Measurements from ENCODE around the gene CYP4F22.

The CYP4F22 gene

GRCh38 chr19:15540435-15540834, 32.1 kb downstream of the CYP4F22 start:
- TF ChIP-seq, protein P1, sequence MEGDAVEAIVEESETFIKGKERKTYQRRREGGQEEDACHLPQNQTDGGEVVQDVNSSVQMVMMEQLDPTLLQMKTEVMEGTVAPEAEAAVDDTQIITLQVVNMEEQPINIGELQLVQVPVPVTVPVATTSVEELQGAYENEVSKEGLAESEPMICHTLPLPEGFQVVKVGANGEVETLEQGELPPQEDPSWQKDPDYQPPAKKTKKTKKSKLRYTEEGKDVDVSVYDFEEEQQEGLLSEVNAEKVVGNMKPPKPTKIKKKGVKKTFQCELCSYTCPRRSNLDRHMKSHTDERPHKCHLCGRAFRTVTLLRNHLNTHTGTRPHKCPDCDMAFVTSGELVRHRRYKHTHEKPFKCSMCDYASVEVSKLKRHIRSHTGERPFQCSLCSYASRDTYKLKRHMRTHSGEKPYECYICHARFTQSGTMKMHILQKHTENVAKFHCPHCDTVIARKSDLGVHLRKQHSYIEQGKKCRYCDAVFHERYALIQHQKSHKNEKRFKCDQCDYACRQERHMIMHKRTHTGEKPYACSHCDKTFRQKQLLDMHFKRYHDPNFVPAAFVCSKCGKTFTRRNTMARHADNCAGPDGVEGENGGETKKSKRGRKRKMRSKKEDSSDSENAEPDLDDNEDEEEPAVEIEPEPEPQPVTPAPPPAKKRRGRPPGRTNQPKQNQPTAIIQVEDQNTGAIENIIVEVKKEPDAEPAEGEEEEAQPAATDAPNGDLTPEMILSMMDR (IDR thresholded peaks at IDR 0.05; ENCODE audit: low read depth, low read length, missing control alignments): no peak
- no peak for DNase-seq (ENCODE audit: low read depth)
- H3K4me3 ChIP-seq (ENCODE audit: low read depth, low read length): no peak overlapping the region

- DNase-seq (ENCODE audit: low read depth): no peak
- TF ChIP-seq, protein P1 (IDR thresholded peaks at IDR 0.05; ENCODE audit: low read depth, low read length, missing control alignments): no peak
- H3K4me3 ChIP-seq (ENCODE audit: low read depth, low read length): no peak overlapping the region
Observed at GRCh38 chr19:15544283-15544682, 36.0 kb downstream of the CYP4F22 start.

DNA sequence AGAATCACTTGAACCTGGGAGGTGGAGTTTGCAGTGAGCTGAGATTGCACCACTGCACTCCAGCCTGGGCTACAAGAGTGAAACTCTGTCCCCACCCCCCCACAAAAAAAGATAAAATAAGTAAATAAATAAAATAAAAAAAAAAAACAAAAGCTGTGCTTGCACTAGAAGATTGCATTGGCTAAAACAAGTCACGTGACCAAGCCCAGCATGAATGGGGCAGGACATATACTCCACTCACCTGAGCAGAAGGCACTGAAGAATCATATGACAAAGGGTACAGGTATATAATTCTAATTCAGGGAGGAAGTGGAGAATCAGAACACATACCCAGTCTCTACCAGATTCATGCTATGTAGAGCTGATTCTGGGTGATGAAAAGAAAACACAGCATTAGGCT, 36.6 kb downstream of the CYP4F22 start:
- no peak overlapping the region for H3K4me3 ChIP-seq (ENCODE audit: low read depth, low read length)
- TF ChIP-seq, protein P1 (IDR thresholded peaks at IDR 0.05; ENCODE audit: low read depth, low read length, missing control alignments): no peak
- no peak for DNase-seq (ENCODE audit: low read depth)

GRCh38 chr19:15548648-15549047, 40.3 kb downstream of the CYP4F22 start:
- DNase-seq (ENCODE audit: low read depth): no peak
- no peak overlapping the region for H3K4me3 ChIP-seq (ENCODE audit: low read depth, low read length)
- TF ChIP-seq, protein P1 (IDR thresholded peaks at IDR 0.05; ENCODE audit: low read depth, low read length, missing control alignments): no peak

DNA sequence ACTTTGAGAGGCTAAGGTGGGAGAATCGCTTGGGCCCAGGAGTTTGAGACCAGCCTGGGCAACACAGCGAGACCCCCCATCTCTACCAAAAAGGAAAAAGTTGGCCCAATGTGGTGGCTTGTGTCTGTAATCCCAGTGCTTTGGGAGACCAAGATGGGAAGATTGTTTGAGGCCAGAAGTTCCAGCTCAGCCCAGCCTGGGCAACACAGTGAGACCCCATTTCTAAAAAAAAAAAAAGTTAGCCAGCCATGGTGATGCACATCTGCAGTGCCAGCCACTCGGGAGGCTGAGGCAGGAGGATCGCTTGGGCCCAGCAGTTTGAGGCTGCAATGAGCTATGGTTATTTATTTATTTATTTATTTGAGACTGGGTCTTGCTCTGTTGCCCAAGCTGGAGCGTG, 41.3 kb downstream of the CYP4F22 start:
- TF ChIP-seq, protein P1 (IDR thresholded peaks at IDR 0.05; ENCODE audit: low read depth, low read length, missing control alignments): no peak
- DNase-seq (ENCODE audit: low read depth): no peak
- H3K4me3 ChIP-seq (ENCODE audit: low read depth, low read length): no peak overlapping the region

DNA sequence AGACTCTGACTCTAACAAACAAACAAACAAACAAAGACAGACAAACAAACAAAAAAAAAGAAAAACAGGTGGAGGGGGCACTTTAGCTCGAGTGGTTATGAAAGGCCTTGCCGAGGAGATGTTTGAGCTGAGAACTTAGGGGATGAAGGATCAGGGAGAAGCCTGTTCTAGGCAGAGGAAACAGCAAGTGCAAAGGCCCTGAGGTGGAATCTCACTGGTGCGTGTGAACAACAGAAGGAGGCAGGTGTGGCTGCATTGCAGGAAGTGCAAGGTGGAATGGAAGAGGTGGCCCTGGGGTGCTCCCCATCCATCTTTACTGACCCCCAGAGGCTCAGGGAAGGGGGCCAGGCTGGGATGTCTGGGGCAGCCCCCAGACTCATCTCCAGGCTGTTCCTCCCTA, 41.9 kb downstream of the CYP4F22 start:
- DNase-seq (ENCODE audit: low read depth): no peak
- no peak overlapping the region for H3K4me3 ChIP-seq (ENCODE audit: low read depth, low read length)
- TF ChIP-seq, protein P1 (IDR thresholded peaks at IDR 0.05; ENCODE audit: low read depth, low read length, missing control alignments): no peak

DNA sequence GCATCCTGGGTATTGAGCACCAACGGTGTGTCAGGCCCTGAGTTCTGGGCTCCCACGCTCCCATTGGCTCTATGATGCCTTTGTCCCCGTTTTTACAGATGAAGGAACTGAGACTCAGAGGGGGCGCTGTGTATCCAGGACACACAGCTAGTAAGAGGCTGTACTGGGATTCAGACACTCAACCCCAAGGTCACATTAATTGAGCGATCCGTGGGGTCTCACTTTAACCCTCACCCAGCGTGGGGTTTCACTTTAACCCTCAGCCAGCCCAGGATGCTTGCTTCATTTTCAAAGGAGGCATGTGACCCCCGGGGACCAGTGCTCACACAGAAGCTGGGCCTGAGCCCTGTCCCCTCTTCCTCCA, 42.6 kb downstream of the CYP4F22 start:
- TF ChIP-seq, protein P1 (IDR thresholded peaks at IDR 0.05; ENCODE audit: low read depth, low read length, missing control alignments): peak; percentile 37
- DNase-seq (ENCODE audit: low read depth): no peak

More for the DNA sequence above, 42.6 kb downstream of the CYP4F22 start:
- H3K4me3 ChIP-seq (ENCODE audit: low read depth, low read length): peak overlapping the region; percentile 45

All from GM12864 (cell line).